ENCODE measurements around the gene C1orf232.

Gene C1orf232

DNA sequence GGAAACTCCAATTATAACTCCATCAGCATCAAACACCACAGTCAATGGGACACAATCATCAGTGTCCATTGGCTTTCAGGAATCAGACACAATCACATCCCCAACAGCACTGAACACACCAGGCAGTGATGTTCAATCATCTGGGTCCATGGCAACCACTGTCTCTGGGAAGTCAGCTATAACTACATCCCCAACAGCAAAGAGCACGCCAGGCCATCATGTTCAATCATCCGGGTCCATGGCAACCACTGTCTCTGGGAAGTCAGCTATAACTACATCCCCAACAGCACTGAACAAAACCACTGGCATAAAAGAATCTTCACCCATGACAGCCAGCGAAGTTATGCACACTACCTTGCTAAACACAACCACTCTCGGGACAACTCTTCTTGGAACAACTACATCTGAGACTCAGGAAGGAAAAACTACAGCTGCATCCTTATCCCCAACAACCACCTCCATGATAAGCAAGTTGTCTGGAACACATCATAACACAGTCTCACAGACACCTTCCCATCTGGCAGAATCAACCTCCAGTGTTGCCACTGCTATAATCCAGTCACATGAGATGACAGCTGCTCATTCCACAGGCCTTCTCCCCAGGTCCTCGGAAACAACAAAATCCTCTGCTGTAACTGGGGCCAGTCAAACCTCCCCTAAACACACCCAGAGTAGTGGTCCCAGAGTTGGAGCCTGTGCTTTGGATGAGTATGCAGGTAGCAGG lies 41.5 kb upstream of the C1orf232 start:
- Histone ChIP-seq H3K79me2 (ENCODE audit: insufficient read depth, low read length) (no peaks in the 10 kb centered on the region), H3K27me3 (ENCODE audit: insufficient read depth, low read length, poor library complexity) (peaks cover 10% of the 10 kb centered on the region), H4K20me1 (ENCODE audit: insufficient read depth, low read length) (no peaks in the 10 kb centered on the region), H3K4me3 (ENCODE audit: low read depth in 1 of 2, low read length in 2 of 2) (no peak overlapping the region), H3K4me2 (ENCODE audit: insufficient read depth, low read length) (no peak overlapping the region), H3K9me3 (ENCODE audit: insufficient read depth, low read length, severe bottlenecking) (no peaks in the 10 kb centered on the region), H2AFZ (ENCODE audit: low read depth, low read length) (no peak overlapping the region), H3K36me3 (ENCODE audit: insufficient read depth, low read length) (no peaks in the 10 kb centered on the region), H3K27ac (ENCODE audit: low read length) (no peak overlapping the region), H3K4me1 (ENCODE audit: insufficient read depth, low read length) (no peaks in the 10 kb centered on the region), H3K9ac (ENCODE audit: low read depth, low read length) (no peak overlapping the region)
- DNase-seq (no peak), ATAC-seq (ENCODE audit: insufficient read depth, low read depth) (no peak)
- TF ChIP-seq EZH2 (IDR thresholded peaks at IDR 0.05; ENCODE audit: borderline replicate concordance, low read depth, low read length, severe bottlenecking) (no peak), CTCF (IDR thresholded peaks at IDR 0.05; ENCODE audit: borderline replicate concordance, extremely low read depth, low read length, poor library complexity, severe bottlenecking) (no peak)

- H3K36me3 ChIP-seq (ENCODE audit: insufficient read depth, low read length): no peaks in the 10 kb centered on the region
- H4K20me1 ChIP-seq (ENCODE audit: insufficient read depth, low read length): no peaks in the 10 kb centered on the region
- no peak overlapping the region for H3K9ac ChIP-seq (ENCODE audit: low read depth, low read length)
- H3K9me3 ChIP-seq (ENCODE audit: insufficient read depth, low read length, severe bottlenecking): no peaks in the 10 kb centered on the region
- no peak overlapping the region for H3K4me3 ChIP-seq (ENCODE audit: low read depth in 1 of 2, low read length in 2 of 2)
- no peaks in the 10 kb centered on the region for H3K27me3 ChIP-seq (ENCODE audit: insufficient read depth, low read length, poor library complexity)
- TF ChIP-seq EZH2 (IDR thresholded peaks at IDR 0.05; ENCODE audit: borderline replicate concordance, low read depth, low read length, severe bottlenecking): no peak
- H2AFZ ChIP-seq (ENCODE audit: low read depth, low read length): no peak overlapping the region
- H3K79me2 ChIP-seq (ENCODE audit: insufficient read depth, low read length): no peaks in the 10 kb centered on the region
- no peaks in the 10 kb centered on the region for H3K4me1 ChIP-seq (ENCODE audit: insufficient read depth, low read length)
- ATAC-seq (ENCODE audit: insufficient read depth, low read depth) (no peak), DNase-seq (no peak)
- H3K27ac ChIP-seq (ENCODE audit: low read length): no peak overlapping the region
- no peak overlapping the region for H3K4me2 ChIP-seq (ENCODE audit: insufficient read depth, low read length)
Observed at GRCh38 chr1:26203642-26204318, 35.0 kb upstream of the C1orf232 start.

DNA sequence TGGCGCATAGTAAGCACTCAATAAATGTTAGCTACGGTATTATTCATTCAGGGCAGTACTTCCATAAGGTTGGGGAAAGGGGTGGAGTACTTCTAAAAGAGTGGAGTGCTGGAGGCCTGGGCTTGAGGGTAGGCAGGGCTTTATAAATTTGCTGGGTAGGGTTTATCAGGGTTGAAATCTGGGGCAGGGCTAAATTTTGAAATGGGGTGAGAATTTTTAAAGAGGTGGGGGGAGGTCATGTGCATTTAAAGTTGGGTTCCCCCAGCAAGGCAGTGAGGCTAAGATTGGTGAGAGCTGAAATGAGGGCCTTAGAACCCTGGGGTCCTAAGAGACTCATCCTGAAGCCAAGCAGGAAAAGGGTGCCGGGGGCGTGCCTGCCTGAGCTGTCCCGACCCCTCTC lies 31.6 kb upstream of the C1orf232 start:
- DNase-seq (no peak), ATAC-seq (ENCODE audit: insufficient read depth, low read depth) (no peak)
- H3K9me3 ChIP-seq (ENCODE audit: insufficient read depth, low read length, severe bottlenecking): no peaks in the 10 kb centered on the region
- H2AFZ ChIP-seq (ENCODE audit: low read depth, low read length): no peak overlapping the region
- TF ChIP-seq CTCF (IDR thresholded peaks at IDR 0.05; ENCODE audit: borderline replicate concordance, extremely low read depth, low read length, poor library complexity, severe bottlenecking) (no peak), EZH2 (IDR thresholded peaks at IDR 0.05; ENCODE audit: borderline replicate concordance, low read depth, low read length, severe bottlenecking) (no peak)
- H3K79me2 ChIP-seq (ENCODE audit: insufficient read depth, low read length): no peaks in the 10 kb centered on the region
- no peak overlapping the region for H3K27ac ChIP-seq (ENCODE audit: low read length)
- H3K4me2 ChIP-seq (ENCODE audit: insufficient read depth, low read length): no peak overlapping the region
- no peaks in the 10 kb centered on the region for H3K36me3 ChIP-seq (ENCODE audit: insufficient read depth, low read length)
- H4K20me1 ChIP-seq (ENCODE audit: insufficient read depth, low read length): no peaks in the 10 kb centered on the region
- no peaks in the 10 kb centered on the region for H3K27me3 ChIP-seq (ENCODE audit: insufficient read depth, low read length, poor library complexity)
- no peak overlapping the region for H3K4me3 ChIP-seq (ENCODE audit: low read depth in 1 of 2, low read length in 2 of 2)
- no peak overlapping the region for H3K9ac ChIP-seq (ENCODE audit: low read depth, low read length)
- no peaks in the 10 kb centered on the region for H3K4me1 ChIP-seq (ENCODE audit: insufficient read depth, low read length)

DNA sequence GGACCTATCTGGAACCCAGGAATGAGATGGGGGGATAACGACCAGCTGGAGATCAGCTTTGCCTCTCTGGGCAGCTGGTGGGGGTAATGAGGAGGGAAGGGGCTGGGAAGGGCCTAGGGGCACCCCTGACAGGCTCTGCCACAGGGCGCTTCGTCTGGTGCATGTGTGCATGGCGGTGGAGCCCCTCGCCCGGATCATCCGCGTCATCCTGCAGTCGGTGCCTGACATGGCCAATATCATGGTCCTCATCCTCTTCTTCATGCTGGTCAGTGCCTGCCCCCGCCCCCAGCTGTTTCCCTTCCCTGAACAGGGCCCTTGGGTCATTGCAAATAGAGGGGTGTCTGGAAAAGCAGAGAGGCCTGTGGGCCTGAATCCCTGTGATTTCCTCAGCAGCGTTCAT lies 29.1 kb upstream of the C1orf232 start:
- H3K4me3 ChIP-seq (ENCODE audit: low read depth in 1 of 2, low read length in 2 of 2): no peak overlapping the region
- H3K9me3 ChIP-seq (ENCODE audit: insufficient read depth, low read length, severe bottlenecking): no peaks in the 10 kb centered on the region
- H3K4me2 ChIP-seq (ENCODE audit: insufficient read depth, low read length): no peak overlapping the region
- DNase-seq: no peak
- H4K20me1 ChIP-seq (ENCODE audit: insufficient read depth, low read length): no peaks in the 10 kb centered on the region
- no peaks in the 10 kb centered on the region for H3K79me2 ChIP-seq (ENCODE audit: insufficient read depth, low read length)
- no peak for TF ChIP-seq EZH2 (IDR thresholded peaks at IDR 0.05; ENCODE audit: borderline replicate concordance, low read depth, low read length, severe bottlenecking)
- no peak for TF ChIP-seq CTCF (IDR thresholded peaks at IDR 0.05; ENCODE audit: borderline replicate concordance, extremely low read depth, low read length, poor library complexity, severe bottlenecking)
- no peaks in the 10 kb centered on the region for H3K4me1 ChIP-seq (ENCODE audit: insufficient read depth, low read length)
- no peaks in the 10 kb centered on the region for H3K27me3 ChIP-seq (ENCODE audit: insufficient read depth, low read length, poor library complexity)
- no peak for ATAC-seq (ENCODE audit: insufficient read depth, low read depth)
- H2AFZ ChIP-seq (ENCODE audit: low read depth, low read length): no peak overlapping the region
- no peaks in the 10 kb centered on the region for H3K36me3 ChIP-seq (ENCODE audit: insufficient read depth, low read length)
- H3K9ac ChIP-seq (ENCODE audit: low read depth, low read length): no peak overlapping the region
- no peak overlapping the region for H3K27ac ChIP-seq (ENCODE audit: low read length)

All from DND-41 (cell line).